GM18505 (cell line): ENCODE measurements around the gene LIMD2.
"Not testable (repeated sequence)": the region's sequence is repeated elsewhere in the genome, so short reads cannot be mapped to it uniquely, and the experiment has no call there.

Experiments
- ATAC-seq: cut with Tn5 transposase; IDR thresholded peaks from one replicate; pipeline ENCODE4 v1.9.1; 2021; ENCODE audit not compliant: unreplicated experiment
- POLR2A ChIP-seq: IDR thresholded peaks from 4 replicates; pipeline ENCODE4 v1.6.1; 2011; ENCODE audit warnings: borderline replicate concordance; ENCODE audit not compliant: insufficient read depth, insufficient read length; ENCODE audit errors: extremely low read depth

The LIMD2 gene

DNA sequence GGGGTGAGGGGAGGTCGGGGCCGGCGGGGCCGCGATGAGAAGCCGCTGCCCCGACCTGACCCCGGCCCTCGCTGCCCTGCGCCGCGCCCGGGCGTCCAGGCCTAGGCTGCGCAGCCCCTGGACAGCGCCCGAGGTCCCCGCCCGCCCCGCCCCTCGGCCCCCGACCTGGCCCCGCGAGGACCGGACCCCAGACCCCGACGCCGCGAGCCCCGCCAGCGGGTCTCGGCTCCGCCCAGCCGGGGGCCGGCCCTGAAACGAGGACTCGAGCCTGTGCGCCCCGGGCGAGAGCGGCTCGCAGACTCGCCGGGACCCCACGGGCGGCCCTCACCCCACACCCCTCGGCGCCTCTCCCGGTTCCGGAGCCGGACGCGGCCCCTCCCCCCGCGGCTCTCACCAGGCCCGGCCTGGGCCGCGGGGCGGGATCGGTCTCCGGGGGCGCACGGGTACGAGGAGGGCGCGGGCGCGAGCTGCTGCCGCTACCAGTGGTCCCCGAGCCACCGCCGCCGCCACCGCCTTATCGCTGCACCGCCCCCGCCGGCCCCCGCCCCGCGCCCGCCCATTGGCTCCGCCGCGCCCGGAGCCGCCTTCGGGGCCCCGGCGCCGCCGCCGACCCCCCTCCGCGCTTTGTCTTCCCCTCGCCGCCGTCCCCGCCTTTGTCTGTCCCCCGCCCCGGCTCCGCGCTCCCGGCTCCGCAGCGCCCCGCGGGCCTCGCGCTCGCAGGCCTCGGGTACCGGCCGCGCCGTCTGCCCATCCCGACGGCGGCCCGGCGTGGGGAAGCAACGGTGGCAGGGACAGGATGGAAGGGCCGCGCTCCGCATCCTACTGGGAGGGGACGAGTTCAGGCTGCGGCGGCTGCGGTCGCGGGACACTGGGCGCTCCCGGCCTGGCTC is at the start of gene LIMD2:
TSS of gene LIMD2 (minus strand) at position 488 of the 890 bp plus-strand sequence. CDS start 827 bp downstream, outside the sequence.
- peak; percentile 79 for TF ChIP-seq POLR2A
- ATAC-seq = peak; percentile 27

DNA sequence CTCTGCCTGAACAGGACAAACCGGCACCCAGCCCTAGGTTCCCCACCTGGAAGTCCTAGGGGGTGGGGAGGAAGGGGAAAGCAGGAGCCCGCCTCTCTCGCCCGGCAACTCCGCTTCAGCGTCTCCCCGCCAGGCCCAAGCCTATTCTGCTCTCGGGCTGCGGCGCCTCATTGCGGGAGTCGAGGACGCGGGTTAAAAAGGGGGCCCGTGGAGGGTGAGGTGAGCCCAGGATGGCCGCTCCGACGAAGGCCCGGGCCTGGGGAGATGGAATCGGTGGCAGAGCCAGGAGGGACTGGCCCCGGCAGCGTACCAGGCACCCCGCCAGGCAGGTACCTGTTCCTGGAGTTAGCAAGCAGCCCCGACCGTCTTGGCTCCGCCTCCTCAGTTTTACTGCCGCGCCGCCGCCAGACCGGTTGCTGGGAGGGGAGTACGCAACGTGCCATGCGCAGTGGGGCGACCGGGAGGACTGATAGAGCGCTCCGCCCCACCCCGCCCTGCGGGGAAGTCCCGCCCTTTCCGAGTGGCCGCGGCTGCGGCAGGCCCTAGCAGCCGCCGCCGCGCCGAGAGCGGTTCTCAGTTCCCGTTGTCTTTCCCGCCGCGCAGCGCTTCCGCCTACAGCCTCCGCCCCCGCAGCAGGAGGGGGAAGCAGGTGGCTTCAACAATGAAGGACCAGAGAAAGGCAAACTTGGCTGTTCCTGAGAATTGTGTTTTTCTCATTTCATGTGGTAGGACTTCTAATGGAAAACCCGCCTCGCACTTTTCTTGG is 41.7 kb upstream of the LIMD2 start, which contains the start of gene STRADA:
TSS of gene STRADA (minus strand) at position 392 of the 766 bp plus-strand sequence. CDS start 13,430 bp downstream, outside the sequence.
- peak; percentile 96 for TF ChIP-seq POLR2A
- peak; percentile 90 for ATAC-seq

DNA sequence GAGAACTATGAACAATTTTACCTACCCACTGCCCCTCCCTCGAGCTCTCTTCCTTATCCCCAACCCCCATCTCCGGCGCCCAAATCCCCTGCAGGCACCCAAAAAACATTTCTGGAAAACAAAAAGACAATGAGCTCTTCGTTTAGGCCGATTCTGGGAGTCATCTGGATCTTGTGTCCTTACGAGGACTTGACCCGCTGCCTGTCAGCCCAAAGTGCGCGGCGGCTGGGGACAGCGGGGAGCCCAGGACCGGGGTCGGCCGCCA is 41.1 kb upstream of the LIMD2 start:
- ATAC-seq = peak; percentile 20

DNA sequence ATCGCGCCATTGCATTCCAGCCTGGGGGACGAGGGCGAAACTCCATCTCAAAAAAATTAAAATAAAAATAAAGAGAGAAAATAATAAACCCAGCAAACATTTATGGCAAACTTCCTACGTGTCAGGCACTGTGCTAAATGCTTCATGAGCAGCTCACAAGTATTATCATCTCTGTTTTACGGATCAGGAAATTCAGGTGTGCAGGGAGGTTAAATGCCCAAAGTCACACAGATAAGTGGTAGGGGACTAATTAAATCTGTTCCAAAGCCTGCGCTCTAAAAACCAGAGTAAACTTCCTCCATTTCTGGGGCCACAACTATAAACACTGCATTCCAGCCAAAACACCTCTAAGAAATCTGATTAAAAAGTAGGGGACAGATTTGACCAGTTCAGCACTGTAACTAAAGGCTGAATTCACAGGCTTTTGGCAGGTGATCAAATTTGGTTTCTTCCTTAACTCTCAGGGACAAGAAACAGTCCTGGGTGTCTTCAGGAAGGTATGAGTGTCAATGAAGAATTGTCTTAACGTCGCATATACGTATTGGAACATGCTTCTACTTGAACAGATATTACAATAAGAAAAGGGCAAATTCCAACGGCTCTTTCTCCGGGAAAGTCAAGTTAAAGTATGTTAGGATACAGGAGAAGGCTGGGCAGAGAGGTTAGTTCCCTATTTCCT is 40.7 kb upstream of the LIMD2 start:
- no peak for TF ChIP-seq POLR2A
- ATAC-seq = no peak

More for the DNA sequence above, 41.1 kb upstream of the LIMD2 start:
- TF ChIP-seq POLR2A = no peak

DNA sequence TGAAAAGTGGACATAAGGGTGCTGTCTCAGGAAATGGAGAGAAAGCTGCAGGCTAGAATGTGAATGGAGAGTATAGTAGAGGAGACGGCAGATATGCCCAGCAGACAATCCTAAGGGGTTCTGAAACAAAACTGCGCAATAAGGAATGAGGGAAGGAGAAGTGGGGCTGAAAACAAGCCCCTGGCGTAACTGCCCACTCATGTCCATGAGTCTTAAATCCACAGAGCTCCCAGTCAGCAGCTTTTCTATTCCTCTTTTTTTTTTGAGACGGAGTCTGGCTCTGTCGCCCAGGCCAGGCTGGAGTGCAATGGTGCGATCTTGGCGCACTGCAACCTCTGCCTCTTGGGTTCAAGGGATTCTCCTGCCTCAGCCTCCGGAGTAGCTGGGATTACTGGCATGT is 35.8 kb upstream of the LIMD2 start:
- no peak for ATAC-seq
- TF ChIP-seq POLR2A = no peak

DNA sequence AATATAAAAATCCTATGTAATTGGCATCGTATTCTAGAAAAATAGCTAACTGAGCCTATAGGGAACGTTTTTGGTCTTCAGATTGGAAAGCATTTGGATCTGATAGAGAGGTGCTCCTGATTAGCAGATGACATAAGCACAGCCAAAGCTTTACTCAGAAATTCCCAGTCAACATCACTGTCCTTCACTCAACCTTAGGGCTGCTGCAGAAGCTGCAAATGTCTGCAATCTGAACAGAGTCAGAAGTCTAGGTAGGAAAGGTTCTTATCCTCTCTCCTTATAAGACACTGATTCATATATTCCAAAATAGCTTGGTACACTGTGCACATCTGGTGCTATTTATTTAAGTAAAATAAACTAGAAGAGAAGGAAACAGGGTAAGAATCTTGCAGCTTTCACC is 22.5 kb upstream of the LIMD2 start:
- no peak for TF ChIP-seq POLR2A
- ATAC-seq = no peak

DNA sequence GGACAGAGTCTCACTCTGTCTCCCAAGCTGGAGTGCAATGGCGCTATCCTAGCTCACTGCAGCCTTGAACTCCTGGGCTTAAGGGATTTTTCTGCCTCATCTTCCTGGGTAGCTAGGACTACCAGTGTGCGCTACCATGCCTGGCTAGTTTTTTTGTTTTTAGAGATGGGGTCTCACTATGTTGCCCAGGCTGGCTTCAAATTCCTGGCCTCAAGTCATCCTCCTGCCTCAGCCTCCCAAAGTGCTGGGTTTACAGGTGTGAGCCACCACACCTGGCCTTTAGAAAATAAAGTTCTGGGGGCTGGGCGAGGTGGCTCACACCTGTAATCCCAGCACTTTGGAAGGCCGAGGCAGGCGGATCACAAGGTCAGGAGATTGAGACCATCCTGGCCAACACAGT is 20.3 kb upstream of the LIMD2 start:
- ATAC-seq = not testable (repeated sequence)

DNA sequence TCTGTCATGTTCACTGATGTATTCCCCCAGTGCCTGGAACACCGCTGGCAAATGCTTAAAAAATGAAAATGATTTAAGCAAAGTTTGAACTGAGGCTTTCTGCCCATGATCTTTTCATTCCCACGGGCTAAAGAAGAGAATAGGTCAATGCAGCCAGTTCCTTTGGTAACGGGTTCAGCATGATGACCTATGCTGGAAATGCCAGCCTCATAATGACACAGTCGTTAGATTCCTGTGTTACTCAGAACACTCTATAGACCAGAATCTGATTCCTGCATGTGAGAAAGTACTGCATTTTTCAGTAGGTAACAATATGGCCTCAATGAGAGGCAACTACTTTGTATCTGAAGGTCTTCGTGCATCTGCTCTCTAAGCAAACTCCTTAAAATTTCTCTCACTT is 19.1 kb upstream of the LIMD2 start:
- TF ChIP-seq POLR2A = no peak
- ATAC-seq = no peak

DNA sequence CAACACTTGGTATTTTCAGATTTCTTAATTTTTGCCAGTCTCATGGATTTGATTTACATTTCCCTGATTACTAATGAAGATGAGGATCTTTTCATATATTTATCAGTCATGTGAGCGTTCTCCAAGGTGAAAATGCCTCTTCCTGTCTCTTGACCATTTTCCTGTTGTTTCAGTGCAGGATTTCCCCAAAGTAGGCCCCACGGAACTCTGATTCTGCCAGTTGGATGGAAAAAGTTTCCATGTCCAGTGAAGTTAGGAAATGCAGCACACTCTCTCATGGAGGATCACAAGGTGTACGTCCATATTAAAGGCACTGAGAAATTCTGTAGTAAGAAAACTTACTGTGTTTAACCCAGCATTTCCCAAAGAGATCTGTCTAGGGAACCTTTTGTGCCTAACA is 16.5 kb upstream of the LIMD2 start:
- no peak for TF ChIP-seq POLR2A
- no peak for ATAC-seq

DNA sequence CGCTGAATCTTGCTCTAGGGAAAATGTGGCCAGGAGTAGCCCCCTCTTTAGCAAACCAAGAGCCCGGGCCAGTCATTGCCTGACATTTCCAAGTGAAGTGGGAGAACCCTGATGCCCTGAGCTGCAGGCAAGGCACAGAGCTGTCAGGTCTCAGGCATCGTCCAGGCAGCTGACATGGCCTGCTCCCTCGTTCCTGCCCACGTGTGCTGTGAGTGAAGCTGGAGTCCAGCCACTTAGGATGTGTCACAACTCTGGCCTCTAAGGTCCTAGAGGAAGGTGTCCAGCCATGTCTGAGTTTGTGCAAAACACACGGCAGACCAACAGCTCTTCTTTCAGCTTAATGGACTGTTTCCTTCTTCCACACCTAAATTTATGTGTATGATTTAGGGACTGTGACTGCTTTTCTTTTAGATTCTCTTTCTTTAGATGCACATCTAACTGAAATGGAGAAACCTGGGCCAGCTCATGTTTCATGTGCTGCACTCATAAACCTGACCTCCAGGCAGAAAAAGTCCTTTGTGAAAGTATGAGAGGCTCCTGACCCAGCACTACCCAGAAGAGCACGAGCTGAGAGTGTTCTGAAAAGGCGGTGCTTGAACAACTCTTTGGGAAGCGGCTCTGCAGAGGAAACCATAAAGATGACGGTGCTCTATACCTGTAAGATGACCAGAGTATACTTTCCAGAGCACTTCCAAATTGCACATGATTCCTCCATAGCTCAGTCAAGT is 14.8 kb upstream of the LIMD2 start:
- no peak for ATAC-seq
- TF ChIP-seq POLR2A = no peak

DNA sequence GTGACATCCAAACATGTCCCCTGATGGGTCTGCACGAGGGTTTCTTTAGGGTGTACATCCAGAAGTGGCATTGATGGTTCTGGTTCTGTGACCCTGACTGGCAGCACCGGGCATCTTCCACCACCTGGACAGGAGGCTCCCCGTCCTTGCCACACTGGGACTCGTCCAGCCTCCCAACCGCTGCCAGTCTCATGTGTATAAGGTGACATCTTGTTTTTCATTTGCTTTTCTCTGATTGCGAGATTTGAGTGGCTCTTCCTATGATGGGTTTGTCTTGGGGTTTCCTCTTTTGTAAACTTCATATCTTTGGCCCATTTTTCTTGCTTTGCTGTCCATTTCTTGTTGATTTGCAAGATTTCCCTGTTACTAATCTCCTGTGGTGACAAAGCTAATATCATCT is 9.2 kb upstream of the LIMD2 start:
- no peak for TF ChIP-seq POLR2A
- no peak for ATAC-seq

DNA sequence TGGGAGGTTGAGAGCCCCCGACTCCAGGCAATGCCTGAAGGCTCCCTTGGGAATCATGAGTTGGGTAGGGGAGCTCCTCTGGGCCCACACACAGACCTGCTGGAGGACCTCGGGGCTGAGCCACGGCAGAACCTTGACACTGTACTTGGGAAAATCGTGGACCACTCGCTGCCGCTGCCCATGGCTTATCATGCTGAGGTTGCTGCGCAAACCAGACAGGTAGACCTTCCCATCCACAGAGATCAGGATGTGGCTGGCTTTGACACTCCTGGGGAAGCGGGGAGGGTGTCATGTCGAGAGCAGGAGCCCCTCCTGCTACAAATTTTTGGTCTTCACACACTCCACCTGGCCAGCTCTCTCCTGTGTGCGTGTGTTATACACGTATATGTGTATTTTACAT is 7.2 kb upstream of the LIMD2 start:
- no peak for TF ChIP-seq POLR2A
- ATAC-seq = no peak
